ENCODE data around the gene FST.

Gene FST

DNA sequence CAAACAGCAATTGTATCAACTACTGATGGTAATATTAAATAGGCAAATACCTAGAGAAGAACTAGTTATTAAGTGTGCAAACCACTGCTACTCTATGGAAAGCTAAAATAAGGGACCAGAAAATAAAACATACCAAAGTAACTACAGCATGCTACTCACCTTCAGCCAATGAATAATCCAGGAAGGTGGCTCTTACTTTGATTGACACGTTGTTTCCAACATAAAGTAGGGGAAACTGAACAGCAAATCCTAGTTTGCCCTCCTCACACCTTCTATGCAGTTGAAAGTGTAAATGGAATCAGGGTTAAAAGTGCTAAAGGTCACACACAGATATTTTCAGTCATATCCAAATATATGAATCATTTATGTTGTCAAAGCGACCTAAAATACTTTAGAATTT, 5.1 kb upstream of the FST start:
- DNase-seq: no peak

DNA sequence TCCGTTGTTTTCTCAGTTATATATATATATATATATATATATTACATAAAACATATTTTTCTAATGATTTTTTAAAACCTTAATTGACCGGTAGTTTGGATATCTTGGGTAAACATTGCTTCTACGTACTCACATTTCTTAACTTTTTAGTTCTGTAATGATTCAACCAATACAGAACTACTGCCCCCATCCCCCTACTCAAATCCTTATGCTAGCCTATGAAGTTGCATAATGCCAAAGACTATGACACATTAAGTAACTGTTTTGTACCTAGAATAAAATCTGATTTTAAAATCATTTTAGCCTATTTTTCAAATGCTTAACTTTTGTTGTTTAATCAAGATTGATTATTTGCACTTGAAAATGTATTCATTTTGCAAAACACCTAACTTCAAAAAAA, 4.4 kb upstream of the FST start:
- no peak for DNase-seq

DNA sequence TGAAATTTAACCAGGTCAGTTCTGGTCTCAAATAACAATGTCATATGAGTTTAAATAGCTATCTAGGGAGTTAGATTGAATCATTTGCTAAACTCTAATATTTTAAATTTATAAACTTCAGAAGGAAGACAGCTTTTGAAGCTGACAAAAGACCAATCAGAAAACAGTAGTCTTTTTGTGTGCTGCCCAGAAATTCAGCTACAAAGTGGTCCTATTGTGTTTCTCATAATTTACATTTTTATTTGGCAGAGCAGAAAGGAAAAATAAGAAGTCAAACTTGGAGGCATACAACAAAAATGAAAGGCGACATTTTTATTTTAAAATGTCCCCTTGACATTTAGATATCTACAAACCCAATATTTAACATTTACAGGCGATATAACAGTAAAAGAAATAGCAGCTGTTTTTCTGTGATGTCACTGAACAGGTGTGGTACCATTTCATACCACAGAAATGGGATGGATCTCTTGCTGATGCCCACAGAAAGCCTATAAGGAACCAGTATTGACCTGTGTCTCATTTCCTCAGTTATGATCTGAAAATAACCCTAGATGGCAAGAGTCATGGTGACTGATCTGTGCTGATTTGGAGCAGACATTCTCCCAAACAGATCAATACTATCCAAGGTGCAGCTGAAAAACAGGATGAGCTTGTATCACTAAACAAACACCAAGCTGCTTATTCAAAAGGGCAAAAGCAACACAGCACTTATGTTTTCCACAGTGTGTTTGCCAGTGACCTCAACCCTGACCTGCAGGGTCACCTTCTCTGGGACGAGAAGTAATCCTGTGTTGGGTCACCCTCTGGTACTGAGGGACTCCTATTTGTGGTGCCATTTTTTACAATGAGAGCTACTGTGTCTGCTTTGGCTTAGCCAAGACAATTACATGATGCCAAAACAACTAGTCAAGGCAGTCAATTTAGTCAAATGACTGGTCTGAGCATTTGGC, 3.6 kb upstream of the FST start:
- no peak for DNase-seq

DNA sequence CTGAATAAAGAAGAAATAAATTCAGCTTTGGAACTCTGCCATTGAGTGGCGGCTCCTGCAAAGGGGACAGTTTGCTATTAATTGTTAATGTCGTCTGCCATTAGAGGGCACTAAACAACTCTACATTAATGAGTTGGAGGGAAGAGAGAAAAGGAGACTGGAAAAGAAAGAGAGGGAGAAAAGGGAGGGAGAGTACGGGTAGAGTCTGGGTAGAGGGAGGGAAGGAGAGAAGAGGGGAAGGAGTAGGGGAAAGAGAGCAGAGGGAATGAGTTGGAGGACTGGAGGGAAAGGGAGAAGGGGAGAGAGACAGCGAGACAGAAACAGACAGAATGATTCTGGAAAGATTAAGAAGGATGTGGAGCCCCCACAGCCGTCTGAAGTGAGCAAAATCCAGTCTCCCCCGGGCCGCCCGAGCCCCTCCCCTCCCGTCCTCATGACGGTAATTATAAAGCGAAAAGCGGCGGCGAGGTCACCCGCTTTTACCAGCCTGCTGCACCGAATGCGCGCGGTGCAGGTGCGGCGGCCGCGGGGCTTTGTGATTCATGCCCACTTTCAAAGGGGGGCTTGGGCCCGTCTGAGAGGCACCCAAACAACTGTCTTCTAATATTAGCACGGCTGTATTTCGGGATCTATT, 1.9 kb upstream of the FST start:
- DNase-seq: no peak

DNA sequence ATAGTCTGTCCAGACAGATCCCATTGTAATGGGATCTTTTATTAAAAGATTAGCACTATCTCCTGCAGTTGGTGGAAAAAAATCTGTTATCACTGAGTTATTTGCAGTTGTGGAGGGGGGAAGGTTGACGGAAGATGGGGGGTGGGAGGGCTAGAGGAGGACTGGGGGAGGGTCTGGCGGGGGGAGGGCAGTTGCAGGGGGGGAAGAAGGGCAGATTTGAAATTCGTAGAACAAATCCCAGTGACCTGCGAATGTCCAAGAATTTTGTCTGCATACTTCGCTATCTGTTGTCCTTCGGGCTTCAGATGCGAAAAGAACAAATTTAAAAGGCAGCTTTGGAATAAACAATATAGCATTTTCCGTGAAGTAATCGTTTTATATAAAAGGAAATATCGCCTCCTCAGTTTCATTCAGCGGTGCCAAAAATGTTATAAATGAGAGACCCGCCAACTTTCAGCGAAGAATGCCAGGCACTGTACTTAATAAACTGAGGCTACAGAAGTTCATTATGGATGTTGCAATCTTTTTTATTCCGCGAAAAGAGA, 1.3 kb upstream of the FST start:
- DNase-seq: no peak

DNA sequence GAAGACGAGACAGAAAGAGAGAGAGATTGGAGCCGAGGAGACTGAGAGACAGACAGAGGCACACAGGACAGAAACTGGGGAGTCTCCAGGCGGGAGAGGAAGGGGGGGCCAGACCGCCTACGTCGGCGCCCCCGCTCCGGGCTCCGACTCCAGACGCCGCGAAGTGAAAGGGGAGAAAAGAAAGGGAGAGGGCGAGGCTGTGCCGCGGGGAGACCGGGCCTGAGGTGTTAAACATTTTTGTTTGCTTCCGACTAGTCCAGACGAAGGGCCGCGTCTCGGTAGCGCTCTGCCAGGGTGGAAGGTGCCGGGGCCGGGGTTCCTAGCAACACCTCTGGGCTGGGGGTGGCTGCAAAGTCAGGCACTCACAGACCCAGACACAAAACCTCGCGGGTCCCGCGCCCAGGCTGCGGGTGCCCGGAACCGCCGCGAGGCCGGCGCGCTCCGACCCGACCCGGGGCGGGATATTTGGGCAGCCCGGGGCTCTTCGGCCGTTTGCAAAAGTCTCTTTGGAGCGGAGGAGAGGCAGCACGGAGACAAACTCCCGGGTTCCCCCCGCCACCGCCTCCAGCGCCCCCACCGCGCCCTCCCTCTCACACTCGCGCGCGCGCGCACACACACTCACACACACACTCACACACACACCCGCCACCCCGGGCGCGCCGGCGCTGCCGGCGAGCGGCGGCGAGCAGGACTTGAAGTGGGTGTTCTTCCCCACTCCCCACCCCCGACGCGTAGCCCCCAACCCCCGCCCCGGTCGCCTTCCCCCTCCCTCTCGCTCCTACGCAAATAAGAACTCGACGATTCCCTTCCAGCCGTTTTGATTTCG, 626 bp upstream of the FST start:
- DNase-seq: no peak

DNA sequence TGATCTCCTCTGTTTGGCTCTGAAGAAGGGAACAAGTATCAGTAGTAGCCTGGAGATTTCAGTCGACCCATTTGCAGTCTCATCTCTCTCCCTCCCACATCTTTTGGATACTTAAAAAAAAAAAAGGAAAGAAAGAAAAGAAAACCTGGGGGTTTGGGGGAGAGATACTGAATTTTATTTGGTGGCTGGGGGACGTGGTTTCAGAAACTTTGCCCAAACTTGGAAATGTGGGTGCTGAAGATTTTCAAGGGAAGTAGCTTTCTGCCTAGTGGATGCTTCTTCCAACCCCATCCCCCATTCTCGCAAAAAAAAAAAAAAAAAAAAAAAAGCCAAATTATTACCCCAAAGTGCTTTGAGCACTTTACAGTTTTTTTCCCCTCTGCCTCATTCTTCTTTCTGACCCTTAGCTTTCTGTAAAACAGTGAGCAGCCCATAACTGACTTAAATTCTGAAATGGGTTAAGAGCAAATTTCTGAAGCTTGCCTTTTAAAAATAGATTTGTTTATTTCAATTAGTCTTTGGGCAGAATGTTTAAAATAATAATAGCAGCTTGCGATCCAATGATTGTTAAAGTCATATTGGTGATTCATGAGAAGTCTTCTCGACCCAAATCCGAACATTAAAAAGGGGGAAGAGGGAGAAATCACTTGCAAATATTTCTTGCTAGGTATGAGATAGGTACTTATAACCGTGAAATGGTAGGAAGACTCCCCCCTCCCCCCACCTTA, 894 bp downstream of the FST start:
- DNase-seq: no peak

DNA sequence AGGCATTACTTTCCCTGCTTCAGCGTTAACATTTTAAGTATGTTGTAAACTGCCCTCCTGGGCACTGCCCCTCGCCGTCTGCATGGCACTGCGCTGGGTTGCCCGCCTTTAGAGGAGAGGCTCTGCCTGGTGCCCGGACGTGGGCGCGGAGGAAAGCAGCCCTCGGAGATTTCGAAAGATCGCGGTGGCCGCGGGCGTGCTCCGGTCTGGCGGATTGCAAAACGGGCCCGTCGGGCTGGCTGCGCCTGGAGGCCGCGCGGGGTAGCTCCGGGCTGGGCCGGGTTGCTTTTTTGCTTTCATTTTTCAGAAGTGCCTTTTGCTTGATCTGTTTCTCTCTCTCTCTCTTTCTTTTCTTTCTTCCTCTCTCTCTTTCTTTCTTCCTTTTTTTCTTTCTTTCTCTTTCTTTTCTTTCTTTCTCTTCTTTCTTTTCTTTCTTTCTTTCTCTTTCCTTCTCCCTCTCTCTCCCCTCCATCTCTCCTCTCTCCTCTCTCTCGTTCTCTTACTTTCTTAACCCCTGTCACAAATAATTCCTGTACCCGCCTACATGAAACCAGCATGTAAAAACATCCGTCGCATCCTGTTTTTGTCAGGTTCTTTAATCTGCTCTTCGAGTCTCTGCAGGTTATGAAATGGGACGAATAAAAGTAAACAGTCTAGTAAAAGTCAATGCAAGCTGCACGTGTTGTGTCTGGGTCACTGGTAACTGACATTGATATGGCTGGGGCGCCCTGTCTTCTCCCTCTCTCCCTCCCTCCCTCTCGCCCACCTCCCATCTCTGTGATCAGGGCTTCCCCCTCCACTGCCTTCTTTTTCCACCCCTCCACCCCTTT, 1.7 kb downstream of the FST start:
- peak; percentile 56 for DNase-seq

DNA sequence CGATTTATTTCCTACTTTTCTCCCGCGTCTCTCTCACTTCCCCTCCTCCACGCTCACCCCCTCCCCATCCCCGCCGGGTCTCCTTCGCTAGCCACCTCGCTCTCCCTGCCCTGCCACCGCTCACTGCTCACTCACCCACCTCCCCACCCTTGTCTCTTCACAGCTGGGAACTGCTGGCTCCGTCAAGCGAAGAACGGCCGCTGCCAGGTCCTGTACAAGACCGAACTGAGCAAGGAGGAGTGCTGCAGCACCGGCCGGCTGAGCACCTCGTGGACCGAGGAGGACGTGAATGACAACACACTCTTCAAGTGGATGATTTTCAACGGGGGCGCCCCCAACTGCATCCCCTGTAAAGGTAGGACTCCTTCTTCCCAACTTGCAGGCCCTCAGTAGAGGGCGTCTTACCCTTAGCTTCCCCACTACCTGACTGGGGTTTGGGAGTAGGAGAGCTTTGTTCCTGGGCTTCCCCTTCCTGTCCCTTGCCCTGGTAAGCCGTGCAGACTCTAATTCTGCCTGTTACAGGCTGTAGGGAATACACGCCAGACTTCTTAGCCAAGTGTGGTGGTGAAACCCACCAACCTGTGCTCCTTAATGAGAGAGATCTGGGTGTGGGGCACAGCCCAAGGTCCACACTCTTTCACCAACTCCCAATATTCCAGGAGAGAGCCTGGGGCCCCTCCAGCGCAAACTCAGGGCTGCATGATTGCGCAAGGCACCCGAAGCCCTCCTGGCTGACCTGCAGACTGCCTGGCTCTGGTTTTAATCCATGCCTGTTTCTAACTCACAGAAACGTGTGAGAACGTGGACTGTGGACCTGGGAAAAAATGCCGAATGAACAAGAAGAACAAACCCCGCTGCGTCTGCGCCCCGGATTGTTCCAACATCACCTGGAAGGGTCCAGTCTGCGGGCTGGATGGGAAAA, 2.5 kb downstream of the FST start:
- no peak for DNase-seq

DNA sequence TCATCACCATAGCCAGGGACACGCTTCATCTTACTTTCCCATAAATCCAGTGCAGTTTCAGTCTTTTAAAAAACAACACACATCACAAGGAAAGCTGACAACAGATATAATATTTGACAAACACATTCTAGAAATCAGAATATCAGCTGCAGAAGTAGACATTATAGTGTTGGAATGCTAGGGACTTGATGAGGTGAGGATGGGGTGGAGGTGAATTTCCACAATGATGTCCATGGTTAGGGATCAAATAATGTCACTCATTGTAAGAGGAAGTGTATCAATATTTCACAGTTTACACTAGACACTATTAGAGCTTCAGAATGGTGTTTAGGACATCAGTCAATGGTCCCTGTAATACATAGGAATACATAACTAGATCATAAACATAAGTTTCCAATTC, 7.0 kb downstream of the FST start:
- no peak for DNase-seq

DNA sequence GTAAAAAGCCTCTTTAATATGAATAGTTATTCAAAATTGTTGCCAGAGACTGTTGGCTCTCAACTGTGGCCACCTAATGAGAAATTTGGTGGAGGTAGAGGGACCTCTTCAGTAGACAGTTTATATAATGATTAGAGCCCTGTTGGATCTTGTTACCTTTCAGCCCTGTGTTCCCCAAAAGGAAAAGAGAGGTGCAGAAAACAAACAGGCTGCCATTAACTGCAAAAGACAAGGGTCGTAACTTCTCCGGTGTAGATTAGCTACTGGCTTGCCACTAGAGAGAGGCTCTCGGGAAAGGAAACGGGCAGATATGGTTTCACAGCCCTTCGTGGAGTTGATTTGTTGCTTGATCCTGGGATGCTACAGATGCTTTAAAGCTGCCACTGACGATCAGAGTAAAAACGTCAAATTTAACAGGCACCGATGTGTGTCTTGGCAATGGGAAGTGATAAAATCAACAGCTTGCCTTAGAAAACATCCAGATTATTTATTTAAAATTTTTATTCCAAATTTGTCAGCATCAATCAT, 7.8 kb downstream of the FST start:
- DNase-seq: no peak

DNA sequence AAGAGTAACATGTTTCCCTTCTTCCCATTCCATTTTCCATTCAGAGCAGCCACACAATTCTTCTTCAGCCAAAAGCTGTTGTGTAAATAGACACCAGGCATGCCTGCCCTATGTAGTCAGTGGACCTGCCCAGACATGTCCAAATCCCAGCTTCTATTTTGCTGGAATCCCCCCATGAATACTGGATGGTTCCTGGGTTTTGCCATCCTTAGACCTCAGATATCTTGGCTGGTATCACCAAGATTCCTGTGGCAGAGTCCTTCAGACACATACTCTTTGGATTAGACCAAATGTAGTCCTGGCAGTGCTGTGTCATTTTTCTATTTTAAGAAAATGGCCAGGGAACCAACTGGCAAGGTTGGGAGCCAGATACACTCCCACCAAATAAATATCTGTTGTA, 10.3 kb downstream of the FST start:
- no peak for DNase-seq

DNA sequence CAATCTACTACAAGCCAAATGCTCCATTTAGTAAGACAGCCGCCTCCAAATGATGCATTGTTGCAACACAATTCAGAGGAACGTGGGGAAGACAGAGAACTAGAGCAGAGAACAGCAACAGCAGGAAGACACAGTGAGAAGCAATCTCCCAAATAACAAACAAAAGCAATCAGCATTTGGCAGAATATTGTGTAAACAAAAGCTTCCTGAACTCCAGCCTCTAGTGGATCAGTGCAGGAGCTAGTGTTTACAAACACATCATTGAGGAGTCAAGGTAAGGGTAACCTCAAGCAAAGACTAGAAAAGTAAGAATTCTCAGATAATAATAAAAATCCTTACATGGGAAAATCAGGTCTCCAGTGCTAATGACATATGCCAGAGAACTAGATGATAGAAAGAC, 20.6 kb downstream of the FST start:
- no peak for DNase-seq

DNA sequence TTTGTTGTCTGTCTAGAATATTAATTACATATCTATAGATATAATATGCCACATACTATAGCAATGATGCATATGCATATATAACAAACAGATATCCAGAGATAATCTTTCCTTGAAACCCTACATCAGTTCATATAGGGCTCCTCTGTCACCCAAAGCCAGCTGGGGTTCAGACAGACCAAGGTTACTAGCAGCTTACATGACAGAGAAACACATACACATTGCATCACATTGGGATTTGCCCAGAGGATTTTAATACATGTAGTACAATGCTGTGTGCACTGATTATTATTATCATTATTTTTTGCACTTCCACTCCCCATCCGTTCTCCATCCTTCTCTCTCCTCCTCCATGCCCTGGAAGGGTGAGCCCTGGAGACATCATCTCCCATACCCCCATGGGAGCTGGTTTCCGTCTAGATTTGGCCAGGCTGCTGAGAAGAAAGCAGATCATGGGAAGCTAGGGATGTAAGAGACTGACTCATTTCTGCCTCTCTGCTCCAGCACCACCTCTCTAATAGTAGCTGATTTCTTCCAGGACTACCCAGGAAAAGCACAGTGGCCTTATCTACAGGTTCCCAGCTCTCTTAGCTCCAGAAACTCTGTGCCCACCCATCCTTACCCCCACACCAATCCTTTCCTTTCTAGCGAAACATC, 23.3 kb downstream of the FST start:
- no peak for DNase-seq

DNA sequence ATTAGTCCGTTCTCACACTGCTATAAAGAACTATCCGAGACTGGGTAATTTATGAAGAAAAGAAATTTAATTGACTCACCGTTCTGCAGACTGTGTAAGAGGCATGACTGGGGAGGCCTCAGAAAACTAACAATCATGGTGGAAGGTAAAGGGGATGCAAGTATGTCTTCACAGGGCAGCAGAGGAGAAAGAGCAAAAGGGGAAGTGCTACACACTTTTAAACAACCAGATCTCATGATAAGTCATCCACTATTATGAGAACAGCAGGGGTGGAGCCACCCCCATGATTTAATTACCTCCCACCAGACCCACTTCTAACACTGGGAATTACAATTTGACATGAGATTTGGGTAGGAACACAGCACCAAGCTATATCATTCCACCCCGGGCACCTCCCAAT, 26.6 kb downstream of the FST start:
- DNase-seq: no peak

DNA sequence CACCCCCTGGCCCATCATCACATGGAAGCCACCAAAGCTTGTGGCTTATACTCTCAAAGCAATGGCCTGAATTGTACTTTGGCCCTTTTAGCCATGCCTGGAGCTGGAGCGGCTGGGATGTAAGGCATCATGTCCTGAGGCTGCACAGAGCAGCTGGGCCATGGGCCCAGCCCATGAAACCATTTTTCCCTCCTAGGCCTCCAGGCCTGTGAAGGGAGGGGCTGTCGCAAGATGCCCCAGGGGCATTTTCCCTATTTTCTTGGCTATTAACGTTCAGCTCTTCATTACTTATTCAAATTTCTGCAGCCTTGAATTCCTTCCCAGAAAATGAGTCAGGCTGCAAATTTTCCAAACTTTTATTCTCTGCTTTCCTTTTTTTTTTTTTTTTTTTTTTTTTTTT, 27.7 kb downstream of the FST start:
- no peak for DNase-seq

DNA sequence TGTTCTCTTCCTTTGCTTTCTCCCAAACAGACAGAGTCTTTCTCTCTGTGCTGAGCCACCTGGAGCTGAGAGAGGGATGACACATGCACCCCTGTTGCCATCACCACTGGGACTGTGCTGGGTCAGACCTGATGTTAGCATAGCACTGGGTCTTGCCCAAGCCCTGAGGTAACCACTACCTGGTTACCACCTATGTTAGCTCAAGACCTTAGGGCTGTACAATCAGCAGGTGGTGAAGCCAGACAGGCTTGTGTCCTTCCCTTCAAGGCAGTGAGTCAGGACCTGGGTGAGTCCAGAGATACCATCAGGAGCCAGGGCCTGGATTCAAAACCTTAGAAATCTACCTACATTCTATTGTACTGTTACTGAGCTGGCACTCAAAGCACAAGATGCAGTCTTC, 32.1 kb downstream of the FST start:
- DNase-seq: no peak

DNA sequence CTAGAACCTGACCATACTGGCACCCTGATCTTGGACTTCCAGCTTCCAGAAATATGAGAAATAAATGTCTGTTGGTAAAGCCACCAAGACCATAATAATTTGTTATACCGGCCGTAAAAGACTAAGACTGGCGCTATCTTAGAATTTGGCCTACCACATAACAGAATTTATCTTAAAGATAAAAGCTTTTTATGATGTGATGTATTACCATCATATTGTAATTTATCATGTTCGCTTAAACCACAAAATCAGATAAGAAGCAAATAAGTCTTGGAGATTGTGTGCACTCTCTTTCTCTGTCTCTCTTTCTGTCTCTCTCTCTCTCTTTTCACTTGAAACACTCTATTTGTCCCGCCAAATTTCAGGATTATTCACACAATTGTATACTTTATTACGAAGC, 35.6 kb downstream of the FST start:
- no peak for DNase-seq

DNA sequence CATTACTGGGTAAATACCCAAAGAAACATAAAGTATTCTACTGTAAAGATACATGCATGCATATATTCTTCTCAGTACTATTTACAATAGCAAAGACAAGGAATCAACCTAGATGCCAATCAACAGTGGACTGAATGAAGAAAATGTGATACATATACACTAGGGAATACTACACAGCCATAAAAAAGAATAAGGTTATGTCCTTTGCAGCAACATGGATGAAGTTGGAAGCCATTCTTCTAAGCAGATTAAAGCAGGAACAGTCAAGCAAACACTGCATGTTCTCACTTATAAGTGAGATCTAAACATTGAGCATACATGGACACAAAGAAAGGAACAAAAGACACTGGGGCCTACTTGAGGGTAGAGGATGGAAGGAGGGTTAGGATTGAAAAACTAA, 40.4 kb downstream of the FST start:
- no peak for DNase-seq
